Loucy (cell line): ENCODE results near the gene THEMIS2.

ENCODE experiments used
- EZH2phosphoT487 ChIP-seq: fragments of 200-600 bp; IDR thresholded peaks from 2 replicates; pipeline ENCODE4 v1.6.1; 2018; ENCODE audit warnings: antibody characterized with exemption, mild to moderate bottlenecking, moderate library complexity, borderline replicate concordance
- TF ChIP-seq, protein P1 (sequence below): fragments of 200-600 bp; sonication (generic); conservative IDR thresholded peaks from 2 replicates; pipeline ENCODE4 v1.5.1; 2014; ENCODE audit warnings: mild to moderate bottlenecking, antibody characterized with exemption, low read length

DNA sequence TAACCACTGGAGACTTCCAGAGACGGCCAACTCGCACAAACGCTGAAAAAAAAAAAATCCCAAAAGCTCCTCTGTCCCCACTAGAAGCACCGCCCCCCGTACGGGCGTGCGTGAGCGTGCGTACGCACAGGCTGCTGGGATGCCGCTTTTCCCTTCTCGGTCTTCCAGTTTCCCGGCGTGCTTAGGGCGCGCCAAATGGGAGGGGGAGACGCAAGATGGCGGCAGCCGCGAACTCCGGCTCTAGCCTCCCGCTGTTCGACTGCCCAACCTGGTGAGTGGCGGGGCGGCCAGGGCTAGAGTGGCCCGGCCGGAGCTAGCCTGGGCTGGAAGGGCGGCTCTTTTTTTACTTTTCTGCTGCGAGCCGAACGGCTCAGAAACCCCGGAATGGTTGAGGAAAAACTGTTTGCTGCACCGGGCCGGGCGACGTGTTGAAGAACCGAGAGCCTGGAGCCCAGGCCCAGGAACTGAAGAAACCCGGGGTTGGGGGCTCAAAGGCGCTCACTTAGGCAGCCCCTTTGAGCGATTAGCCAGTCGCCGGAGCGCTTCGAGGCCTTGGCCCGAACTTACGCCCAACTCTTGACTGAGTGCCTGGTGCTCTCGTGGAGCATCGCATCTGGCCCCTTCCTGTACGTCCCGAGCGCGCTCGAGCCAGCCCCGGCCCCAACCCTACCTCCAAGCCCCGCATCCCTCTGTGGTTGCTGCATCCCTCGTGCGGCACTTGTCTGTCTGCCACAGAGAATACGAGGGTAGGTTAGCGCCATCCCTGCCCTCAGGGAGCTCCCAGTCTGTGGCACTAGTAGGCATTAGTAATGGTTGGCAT lies 41.5 kb upstream of the THEMIS2 start, which contains the start of gene PPP1R8:
- TF ChIP-seq, protein P1, sequence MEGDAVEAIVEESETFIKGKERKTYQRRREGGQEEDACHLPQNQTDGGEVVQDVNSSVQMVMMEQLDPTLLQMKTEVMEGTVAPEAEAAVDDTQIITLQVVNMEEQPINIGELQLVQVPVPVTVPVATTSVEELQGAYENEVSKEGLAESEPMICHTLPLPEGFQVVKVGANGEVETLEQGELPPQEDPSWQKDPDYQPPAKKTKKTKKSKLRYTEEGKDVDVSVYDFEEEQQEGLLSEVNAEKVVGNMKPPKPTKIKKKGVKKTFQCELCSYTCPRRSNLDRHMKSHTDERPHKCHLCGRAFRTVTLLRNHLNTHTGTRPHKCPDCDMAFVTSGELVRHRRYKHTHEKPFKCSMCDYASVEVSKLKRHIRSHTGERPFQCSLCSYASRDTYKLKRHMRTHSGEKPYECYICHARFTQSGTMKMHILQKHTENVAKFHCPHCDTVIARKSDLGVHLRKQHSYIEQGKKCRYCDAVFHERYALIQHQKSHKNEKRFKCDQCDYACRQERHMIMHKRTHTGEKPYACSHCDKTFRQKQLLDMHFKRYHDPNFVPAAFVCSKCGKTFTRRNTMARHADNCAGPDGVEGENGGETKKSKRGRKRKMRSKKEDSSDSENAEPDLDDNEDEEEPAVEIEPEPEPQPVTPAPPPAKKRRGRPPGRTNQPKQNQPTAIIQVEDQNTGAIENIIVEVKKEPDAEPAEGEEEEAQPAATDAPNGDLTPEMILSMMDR: no peak
- no peak for TF ChIP-seq EZH2phosphoT487
